ENCODE data around the gene KLK15. TPM values are rescaled to one million over a fixed set of nuclear protein-coding genes. Genes with fewer than 3 reads are reported as not detected.
"Not testable (repeated sequence)": the region's sequence is repeated elsewhere in the genome, so short reads cannot be mapped to it uniquely, and the experiment has no call there.

Gene KLK15
- total and polyA plus RNA-seq, 2 donors (not counting 3 experiments of a cell fraction or from before 2014, with no cell fraction given) = not detected

- intact Hi-C loops (cut with micrococcal nuclease) = no loop called here
- no TSS peak for BruUV-seq (replicated peaks)
- H3K27me3 ChIP-seq (ENCODE audit: control insufficient read depth in 2 of 2, insufficient read depth in 2 of 2, low read length in 2 of 2) = peaks cover 6 to 7% of the 10 kb centered on the region in 2 experiments
- no peaks in the 10 kb centered on the region for H3K9me1 ChIP-seq (replicated peaks; ENCODE audit: control insufficient read depth, extremely low read depth, insufficient read depth, low read length)
- H3K4me3 ChIP-seq (replicated peaks in 1 of 3; ENCODE audit: insufficient read depth in 1 of 3, low read depth in 1 of 3, low read length in 3 of 3) = no peak overlapping the region
- CTCF ChIA-PET = interaction anchor here (1.0 to 7.3 kb wide), 9 partner anchors 14 to 247 kb away, joined by 3 to 116 read pairs (median 15); no protein-coding TSS in a partner anchor
- FAIRE-seq (no peak), DNase-seq (ENCODE audit: low read depth, low spot score) (no peak)
- no peak overlapping the region for H2AFZ ChIP-seq (ENCODE audit: low read depth, low read length)
- H3K9ac ChIP-seq (replicated peaks; ENCODE audit: extremely low read depth, insufficient read depth, low read length) = no peak overlapping the region
- POLR2A ChIA-PET = no interaction called here
- H3K4me1 ChIP-seq (ENCODE audit: control insufficient read depth, extremely low read depth, insufficient read depth, low read length) = no peaks in the 10 kb centered on the region
- dilution Hi-C loops (cut with MboI; ENCODE audit: extremely low pct_ligation_motif_present, low sequenced_read_pairs) = no loop called here
- H3K27ac ChIP-seq (ENCODE audit: insufficient read depth, low read depth, low read length) = no peak overlapping the region
- H3K36me3 ChIP-seq (ENCODE audit: control insufficient read depth in 2 of 2, extremely low read depth in 1 of 2, insufficient read depth in 2 of 2, low read length in 2 of 2) = no peaks in the 10 kb centered on the region
- no peaks in the 10 kb centered on the region for H3K9me3 ChIP-seq (replicated peaks; ENCODE audit: control insufficient read depth, insufficient read depth, low read length)
- no peaks in the 10 kb centered on the region for H4K20me1 ChIP-seq (replicated peaks; ENCODE audit: control insufficient read depth, extremely low read depth, insufficient read depth, low read length)
- H3K4me2 ChIP-seq (ENCODE audit: insufficient read depth, low read length) = no peak overlapping the region
- no peaks in the 10 kb centered on the region for H3K79me2 ChIP-seq (ENCODE audit: control insufficient read depth, insufficient read depth, low read length)
- no peak for TF ChIP-seq CTCF (IDR thresholded peaks at IDR 0.05; ENCODE audit: extremely low read depth in 1 of 2, insufficient read depth in 1 of 2, low read depth in 1 of 2, low read length in 2 of 2)
- TF ChIP-seq FOS (IDR thresholded peaks at IDR 0.05; ENCODE audit: borderline replicate concordance, insufficient read depth, low read length) = no peak
- TF ChIP-seq POLR2A (IDR thresholded peaks at IDR 0.05; ENCODE audit: low read depth, low read length) = no peak
- no peak for TF ChIP-seq GATA2 (IDR thresholded peaks at IDR 0.05; ENCODE audit: insufficient read depth, insufficient read length, low read depth, low read length)
- TF ChIP-seq MYC (IDR thresholded peaks at IDR 0.05; ENCODE audit: low read depth, low read length) = no peak
- no peak for TF ChIP-seq POLR2AphosphoS5 (IDR thresholded peaks at IDR 0.05; ENCODE audit: insufficient read depth, low read depth, low read length)
- no peak for TF ChIP-seq MAX (IDR thresholded peaks at IDR 0.05; ENCODE audit: insufficient read depth, insufficient read length)
- TF ChIP-seq EZH2 (IDR thresholded peaks at IDR 0.05; ENCODE audit: borderline replicate concordance, low read depth, low read length, severe bottlenecking) = no peak
- TF ChIP-seq JUN (IDR thresholded peaks at IDR 0.05; ENCODE audit: borderline replicate concordance, insufficient read depth, insufficient read length, low read depth) = no peak
Observed at GRCh38 chr19:50784710-50785109, 48.7 kb downstream of the KLK15 start.

GRCh38 chr19:50783848-50784152 is 49.6 kb downstream of the KLK15 start:
- H3K4me3 ChIP-seq (replicated peaks in 1 of 3; ENCODE audit: insufficient read depth in 1 of 3, low read depth in 1 of 3, low read length in 3 of 3); H3K4me1 ChIP-seq (ENCODE audit: control insufficient read depth, extremely low read depth, insufficient read depth, low read length); H2AFZ ChIP-seq (ENCODE audit: low read depth, low read length); H3K9me1 ChIP-seq (replicated peaks; ENCODE audit: control insufficient read depth, extremely low read depth, insufficient read depth, low read length); FAIRE-seq; POLR2A ChIA-PET; H3K27ac ChIP-seq (ENCODE audit: insufficient read depth, low read depth, low read length); H3K9me3 ChIP-seq (replicated peaks; ENCODE audit: control insufficient read depth, insufficient read depth, low read length); BruUV-seq (replicated peaks); DNase-seq (ENCODE audit: low read depth, low spot score); dilution Hi-C loops (cut with MboI; ENCODE audit: extremely low pct_ligation_motif_present, low sequenced_read_pairs); H3K79me2 ChIP-seq (ENCODE audit: control insufficient read depth, insufficient read depth, low read length); H3K36me3 ChIP-seq (ENCODE audit: control insufficient read depth in 2 of 2, extremely low read depth in 1 of 2, insufficient read depth in 2 of 2, low read length in 2 of 2); H3K9ac ChIP-seq (replicated peaks; ENCODE audit: extremely low read depth, insufficient read depth, low read length); H4K20me1 ChIP-seq (replicated peaks; ENCODE audit: control insufficient read depth, extremely low read depth, insufficient read depth, low read length); H3K4me2 ChIP-seq (ENCODE audit: insufficient read depth, low read length): not testable (repeated sequence)
- H3K27me3 ChIP-seq (ENCODE audit: control insufficient read depth in 2 of 2, insufficient read depth in 2 of 2, low read length in 2 of 2) = peaks cover 11 to 13% of the 10 kb centered on the region in 2 experiments
- CTCF ChIA-PET = interaction anchor here (0.7 to 7.3 kb wide), 36 partner anchors 9 to 531 kb away, joined by 3 to 116 read pairs (median 4); partner anchors contain the start of genes CLEC11A and JOSD2
- intact Hi-C loops (cut with micrococcal nuclease) = loop anchor here (1.0 to 2.0 kb wide), 6 partner anchors 59 to 426 kb away; no protein-coding TSS in a partner anchor

All from endothelial cell of umbilical vein (primary cell).